ENCODE data around the gene LPP.

DNA sequence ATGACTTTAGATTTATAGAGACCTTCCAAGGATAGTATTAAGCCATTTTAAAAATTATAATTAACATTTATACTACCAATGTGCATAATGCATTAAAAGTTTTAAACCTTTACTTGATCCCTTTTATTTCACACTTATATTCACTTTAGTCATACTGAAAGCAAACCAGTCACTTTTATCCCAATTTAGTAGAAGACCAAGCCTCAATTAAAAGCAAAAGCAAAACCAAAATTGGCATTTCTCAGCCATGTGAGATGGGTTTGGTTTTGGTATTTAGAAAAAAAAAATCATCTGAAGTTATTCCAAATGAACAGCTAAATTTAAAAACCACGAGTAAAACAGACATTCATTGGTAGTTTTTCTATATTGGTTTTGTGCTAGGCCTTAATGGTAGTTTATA lies 249.4 kb downstream of the LPP start:
- no peak for TF ChIP-seq POLR2AphosphoS5 (IDR thresholded peaks at IDR 0.05; ENCODE audit: low read depth, low read length)
- TF ChIP-seq, protein P1, sequence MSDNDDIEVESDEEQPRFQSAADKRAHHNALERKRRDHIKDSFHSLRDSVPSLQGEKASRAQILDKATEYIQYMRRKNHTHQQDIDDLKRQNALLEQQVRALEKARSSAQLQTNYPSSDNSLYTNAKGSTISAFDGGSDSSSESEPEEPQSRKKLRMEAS (IDR thresholded peaks at IDR 0.05), result no peak
- TF ChIP-seq, protein P2, sequence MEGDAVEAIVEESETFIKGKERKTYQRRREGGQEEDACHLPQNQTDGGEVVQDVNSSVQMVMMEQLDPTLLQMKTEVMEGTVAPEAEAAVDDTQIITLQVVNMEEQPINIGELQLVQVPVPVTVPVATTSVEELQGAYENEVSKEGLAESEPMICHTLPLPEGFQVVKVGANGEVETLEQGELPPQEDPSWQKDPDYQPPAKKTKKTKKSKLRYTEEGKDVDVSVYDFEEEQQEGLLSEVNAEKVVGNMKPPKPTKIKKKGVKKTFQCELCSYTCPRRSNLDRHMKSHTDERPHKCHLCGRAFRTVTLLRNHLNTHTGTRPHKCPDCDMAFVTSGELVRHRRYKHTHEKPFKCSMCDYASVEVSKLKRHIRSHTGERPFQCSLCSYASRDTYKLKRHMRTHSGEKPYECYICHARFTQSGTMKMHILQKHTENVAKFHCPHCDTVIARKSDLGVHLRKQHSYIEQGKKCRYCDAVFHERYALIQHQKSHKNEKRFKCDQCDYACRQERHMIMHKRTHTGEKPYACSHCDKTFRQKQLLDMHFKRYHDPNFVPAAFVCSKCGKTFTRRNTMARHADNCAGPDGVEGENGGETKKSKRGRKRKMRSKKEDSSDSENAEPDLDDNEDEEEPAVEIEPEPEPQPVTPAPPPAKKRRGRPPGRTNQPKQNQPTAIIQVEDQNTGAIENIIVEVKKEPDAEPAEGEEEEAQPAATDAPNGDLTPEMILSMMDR (IDR thresholded peaks at IDR 0.05 in 2 of 3, conservative IDR thresholded peaks at IDR 0.05 in 1 of 3; ENCODE audit: borderline replicate concordance in 1 of 3, insufficient read depth in 1 of 3, low read depth in 2 of 3, low read length in 2 of 3), result no peak
- TF ChIP-seq SRF (IDR thresholded peaks at IDR 0.05; ENCODE audit: low read depth), result no peak
- TF ChIP-seq EZH2 (IDR thresholded peaks at IDR 0.05), result no peak
- TF ChIP-seq, protein P3, sequence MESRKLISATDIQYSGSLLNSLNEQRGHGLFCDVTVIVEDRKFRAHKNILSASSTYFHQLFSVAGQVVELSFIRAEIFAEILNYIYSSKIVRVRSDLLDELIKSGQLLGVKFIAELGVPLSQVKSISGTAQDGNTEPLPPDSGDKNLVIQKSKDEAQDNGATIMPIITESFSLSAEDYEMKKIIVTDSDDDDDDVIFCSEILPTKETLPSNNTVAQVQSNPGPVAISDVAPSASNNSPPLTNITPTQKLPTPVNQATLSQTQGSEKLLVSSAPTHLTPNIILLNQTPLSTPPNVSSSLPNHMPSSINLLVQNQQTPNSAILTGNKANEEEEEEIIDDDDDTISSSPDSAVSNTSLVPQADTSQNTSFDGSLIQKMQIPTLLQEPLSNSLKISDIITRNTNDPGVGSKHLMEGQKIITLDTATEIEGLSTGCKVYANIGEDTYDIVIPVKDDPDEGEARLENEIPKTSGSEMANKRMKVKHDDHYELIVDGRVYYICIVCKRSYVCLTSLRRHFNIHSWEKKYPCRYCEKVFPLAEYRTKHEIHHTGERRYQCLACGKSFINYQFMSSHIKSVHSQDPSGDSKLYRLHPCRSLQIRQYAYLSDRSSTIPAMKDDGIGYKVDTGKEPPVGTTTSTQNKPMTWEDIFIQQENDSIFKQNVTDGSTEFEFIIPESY (IDR thresholded peaks at IDR 0.05; ENCODE audit: extremely low read depth, insufficient replicate concordance, low read length), result no peak
